Nephron progenitor cell (in vitro differentiated cells): ENCODE data around the gene JUN.

Source experiments
- DNase-seq: peaks from one replicate; pipeline ENCODE4 v3.0.0; 2021
- H3K27ac Mint-ChIP-seq: 2 replicates; pipeline ENCODE4 v1.8.0; 2021; ENCODE audit warnings: mild to moderate bottlenecking, moderate library complexity, mixed read lengths
- H3K27me3 Mint-ChIP-seq: 2 replicates; pipeline ENCODE4 v1.8.0; 2021; ENCODE audit warnings: mild to moderate bottlenecking, low read depth, mixed read lengths; ENCODE audit not compliant: poor library complexity
- H3K36me3 Mint-ChIP-seq: 2 replicates; pipeline ENCODE4 v1.8.0; 2021; ENCODE audit warnings: low read depth, mixed read lengths
- H3K4me1 Mint-ChIP-seq: 2 replicates; pipeline ENCODE4 v1.8.0; 2021; ENCODE audit warnings: mixed read lengths
- H3K4me3 Mint-ChIP-seq: 2 replicates; pipeline ENCODE4 v1.8.0; 2021; ENCODE audit warnings: mild to moderate bottlenecking, moderate library complexity, mixed read lengths
- H3K9me3 Mint-ChIP-seq: 2 replicates; pipeline ENCODE4 v1.8.0; 2021; ENCODE audit warnings: mild to moderate bottlenecking, moderate library complexity, mixed read lengths
- TF ChIP-seq, protein P1 (sequence below): fragments of 200-600 bp; sonication (generic); IDR thresholded peaks from 2 replicates; pipeline ENCODE4 v1.5.0; 2021; ENCODE audit warnings: antibody characterized with exemption

Gene JUN

DNA sequence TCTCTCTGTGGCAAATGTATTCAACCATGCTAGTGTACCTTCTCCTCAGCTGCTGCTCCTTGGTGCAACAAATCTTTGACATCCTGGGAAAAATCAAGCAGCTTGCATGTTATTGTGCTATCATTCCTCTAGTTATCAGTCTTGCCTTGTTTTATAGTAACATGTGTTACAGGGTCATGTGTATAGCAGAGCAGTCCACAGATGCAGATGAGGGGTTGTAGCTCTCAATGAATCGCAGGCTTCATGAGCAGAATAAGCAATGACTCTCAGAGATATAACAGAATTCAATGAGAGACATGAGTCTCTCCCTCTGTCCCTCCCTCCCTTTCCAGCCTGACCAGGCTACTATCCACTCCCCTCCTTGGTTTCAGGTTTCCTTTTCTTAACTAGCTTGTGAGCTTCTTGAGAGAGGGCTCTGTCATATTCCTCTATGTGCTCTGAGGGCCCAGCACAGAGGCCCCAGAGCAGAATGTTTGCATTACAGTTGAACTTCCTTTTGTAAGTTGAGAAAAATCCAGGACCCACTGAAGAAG, 15.1 kb upstream of the JUN start:
- TF ChIP-seq, protein P1, sequence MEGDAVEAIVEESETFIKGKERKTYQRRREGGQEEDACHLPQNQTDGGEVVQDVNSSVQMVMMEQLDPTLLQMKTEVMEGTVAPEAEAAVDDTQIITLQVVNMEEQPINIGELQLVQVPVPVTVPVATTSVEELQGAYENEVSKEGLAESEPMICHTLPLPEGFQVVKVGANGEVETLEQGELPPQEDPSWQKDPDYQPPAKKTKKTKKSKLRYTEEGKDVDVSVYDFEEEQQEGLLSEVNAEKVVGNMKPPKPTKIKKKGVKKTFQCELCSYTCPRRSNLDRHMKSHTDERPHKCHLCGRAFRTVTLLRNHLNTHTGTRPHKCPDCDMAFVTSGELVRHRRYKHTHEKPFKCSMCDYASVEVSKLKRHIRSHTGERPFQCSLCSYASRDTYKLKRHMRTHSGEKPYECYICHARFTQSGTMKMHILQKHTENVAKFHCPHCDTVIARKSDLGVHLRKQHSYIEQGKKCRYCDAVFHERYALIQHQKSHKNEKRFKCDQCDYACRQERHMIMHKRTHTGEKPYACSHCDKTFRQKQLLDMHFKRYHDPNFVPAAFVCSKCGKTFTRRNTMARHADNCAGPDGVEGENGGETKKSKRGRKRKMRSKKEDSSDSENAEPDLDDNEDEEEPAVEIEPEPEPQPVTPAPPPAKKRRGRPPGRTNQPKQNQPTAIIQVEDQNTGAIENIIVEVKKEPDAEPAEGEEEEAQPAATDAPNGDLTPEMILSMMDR, result no peak
- no peaks in the 10 kb centered on the region for H3K9me3 Mint-ChIP-seq
- H3K27ac Mint-ChIP-seq, result no peak overlapping the region
- no peaks in the 10 kb centered on the region for H3K36me3 Mint-ChIP-seq
- no peak overlapping the region for H3K4me3 Mint-ChIP-seq
- H3K4me1 Mint-ChIP-seq, result peaks cover 23% of the 10 kb centered on the region
- H3K27me3 Mint-ChIP-seq, result peaks cover 17% of the 10 kb centered on the region
- DNase-seq, result no peak

DNA sequence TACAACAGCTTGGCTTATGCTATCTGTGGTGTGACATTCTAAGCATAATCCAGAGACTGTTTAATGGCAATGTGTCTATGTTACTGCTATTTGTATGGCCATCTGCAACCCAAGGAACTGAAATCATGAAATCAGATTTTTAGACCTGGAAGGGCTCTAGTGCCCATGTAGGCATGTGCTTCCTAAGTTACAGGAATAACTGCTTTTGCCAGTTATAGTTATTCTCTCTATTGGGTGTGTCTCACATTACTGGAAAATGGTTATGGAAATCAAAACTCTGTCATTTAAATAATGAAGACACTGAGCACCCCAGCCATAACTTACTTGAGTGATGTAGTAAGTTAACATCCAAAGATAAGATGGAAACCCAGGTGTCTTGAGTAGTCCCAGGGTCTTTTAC, 12.6 kb upstream of the JUN start:
- no peak for DNase-seq
- no peak overlapping the region for H3K27ac Mint-ChIP-seq
- no peak overlapping the region for H3K4me3 Mint-ChIP-seq
- H3K9me3 Mint-ChIP-seq, result no peaks in the 10 kb centered on the region
- no peaks in the 10 kb centered on the region for H3K36me3 Mint-ChIP-seq
- peaks cover 23% of the 10 kb centered on the region for H3K4me1 Mint-ChIP-seq
- TF ChIP-seq, protein P1, result no peak
- H3K27me3 Mint-ChIP-seq, result peaks cover 22% of the 10 kb centered on the region

DNA sequence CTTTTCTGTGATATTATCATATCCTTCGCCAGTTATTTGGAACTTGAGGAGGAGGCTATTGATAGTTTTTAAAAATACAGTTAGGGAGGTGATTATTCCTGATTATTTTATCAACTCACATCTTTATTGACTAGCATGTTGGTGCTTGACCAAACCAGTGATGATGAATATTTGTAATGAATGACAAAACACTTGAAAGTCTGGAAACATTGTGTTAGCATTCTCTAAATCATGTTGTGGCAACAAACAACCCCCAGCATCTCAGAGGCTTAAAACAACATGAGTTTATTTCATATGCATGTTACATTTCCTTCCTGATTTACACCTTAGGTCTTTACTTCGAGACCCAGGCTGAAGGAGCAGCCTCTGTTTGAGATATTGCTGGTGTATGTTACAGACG, 10.7 kb upstream of the JUN start:
- no peak for DNase-seq
- H3K36me3 Mint-ChIP-seq, result no peaks in the 10 kb centered on the region
- H3K4me3 Mint-ChIP-seq, result no peak overlapping the region
- peaks cover 18% of the 10 kb centered on the region for H3K4me1 Mint-ChIP-seq
- peaks cover 1% of the 10 kb centered on the region for H3K9me3 Mint-ChIP-seq
- TF ChIP-seq, protein P1, result no peak
- H3K27ac Mint-ChIP-seq, result no peak overlapping the region
- peaks cover 25% of the 10 kb centered on the region for H3K27me3 Mint-ChIP-seq

DNA sequence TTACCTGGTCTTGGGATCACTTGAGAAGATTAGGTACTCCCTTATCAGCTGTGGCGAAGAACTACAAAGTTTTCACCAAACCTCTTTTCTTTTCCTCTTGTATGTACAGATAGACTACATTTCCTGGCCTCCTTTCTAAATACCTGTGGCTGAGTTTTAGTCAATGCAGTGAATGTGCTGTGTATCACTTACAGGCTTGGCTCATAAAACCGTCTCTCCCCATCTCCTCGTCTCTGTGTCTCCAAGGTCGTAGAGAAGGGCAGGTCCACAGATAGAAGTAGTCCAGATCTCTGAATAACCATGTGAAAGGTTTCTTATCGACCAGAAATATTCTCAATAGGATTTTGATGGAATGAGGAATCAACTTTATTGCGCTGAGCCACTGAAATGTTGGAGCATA, 9.0 kb upstream of the JUN start:
- Mint-ChIP-seq H3K36me3 (peaks cover 4% of the 10 kb centered on the region), H3K9me3 (peaks cover 18% of the 10 kb centered on the region)

DNA sequence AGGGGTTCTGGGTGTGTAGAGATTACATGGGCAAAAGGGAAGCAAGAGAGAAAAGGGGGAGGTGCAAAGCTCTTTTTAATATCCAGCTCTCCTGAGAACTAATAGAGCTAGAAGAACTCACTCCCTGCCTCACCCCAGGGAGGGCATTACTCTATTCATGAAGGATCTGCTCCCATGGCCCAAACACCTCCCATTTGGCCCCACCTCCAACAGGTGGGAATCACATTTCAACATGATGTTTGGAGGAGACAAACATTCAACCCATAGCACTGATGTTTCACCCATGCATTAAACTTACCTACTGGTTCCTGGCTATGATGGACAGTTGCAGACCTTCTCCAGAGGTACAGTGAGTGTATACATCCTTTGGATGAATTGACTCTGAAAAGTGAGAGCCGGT, 7.3 kb upstream of the JUN start:
- Mint-ChIP-seq H3K4me3 (no peak overlapping the region), H3K36me3 (peaks cover 4% of the 10 kb centered on the region), H3K4me1 (peaks cover 5% of the 10 kb centered on the region), H3K27me3 (peaks cover 32% of the 10 kb centered on the region), H3K27ac (no peak overlapping the region), H3K9me3 (peaks cover 18% of the 10 kb centered on the region)
- no peak for DNase-seq
- TF ChIP-seq, protein P1, result no peak

More for the DNA sequence above, 9.0 kb upstream of the JUN start:
- Mint-ChIP-seq H3K4me3 (no peak overlapping the region), H3K27me3 (peaks cover 25% of the 10 kb centered on the region), H3K4me1 (peaks cover 5% of the 10 kb centered on the region), H3K27ac (no peak overlapping the region)
- TF ChIP-seq, protein P1, result no peak
- DNase-seq, result no peak

DNA sequence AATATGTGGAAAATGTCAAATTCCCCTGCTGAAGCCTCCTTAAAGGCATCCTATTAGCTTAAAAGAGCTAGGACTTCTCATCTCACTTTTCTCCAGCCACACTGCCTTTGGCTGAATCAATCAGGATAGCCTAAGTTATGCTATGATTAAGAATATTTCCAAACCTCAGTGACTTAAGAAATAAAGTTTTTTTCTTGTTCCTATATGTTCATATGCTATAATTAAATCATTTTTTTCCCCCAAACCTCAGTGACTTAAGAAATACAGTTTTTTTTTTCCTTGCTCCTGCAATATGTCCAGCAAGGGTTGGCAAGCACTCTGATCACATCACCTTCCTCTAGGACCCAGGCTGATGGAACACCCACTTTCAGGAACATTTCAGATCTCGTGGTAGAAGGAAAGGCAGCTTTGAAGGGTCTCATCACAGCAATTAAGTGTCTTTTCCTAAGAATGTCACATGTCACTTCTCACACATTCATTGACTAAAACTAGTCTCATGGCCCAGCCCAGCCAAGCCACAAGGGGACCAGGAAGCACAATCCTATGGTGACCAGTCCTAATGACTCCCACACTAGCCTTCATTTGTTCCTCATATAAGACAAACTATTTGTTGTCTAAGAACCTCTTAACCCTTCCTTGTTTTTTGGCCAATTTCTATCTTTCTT, 6.3 kb upstream of the JUN start:
- peaks cover 36% of the 10 kb centered on the region for H3K27me3 Mint-ChIP-seq
- H3K4me3 Mint-ChIP-seq, result no peak overlapping the region

More for the DNA sequence above, 6.3 kb upstream of the JUN start:
- peaks cover 4% of the 10 kb centered on the region for H3K36me3 Mint-ChIP-seq
- TF ChIP-seq, protein P1, result no peak
- no peak for DNase-seq
- H3K27ac Mint-ChIP-seq, result no peak overlapping the region
- H3K4me1 Mint-ChIP-seq, result peaks cover 5% of the 10 kb centered on the region
- peaks cover 18% of the 10 kb centered on the region for H3K9me3 Mint-ChIP-seq
